Colonic mucosa (tissue), 4 donors: ENCODE measurements around the gene SUCLG2. TPM values are rescaled to one million over a fixed set of nuclear protein-coding genes. Genes with fewer than 3 reads are reported as not detected.

Experiments
- DNase-seq: peaks from one replicate; pipeline ENCODE4 v3.0.0-alpha.2; 2020
- H3K27ac ChIP-seq: fragments of 200-600 bp; one replicate; pipeline ENCODE4 v1.8.0; 2021
- H3K27me3 ChIP-seq: fragments of 200-600 bp; one replicate; pipeline ENCODE4 v1.8.0; 2021
- H3K36me3 ChIP-seq: fragments of 200-600 bp; one replicate; pipeline ENCODE4 v1.8.0; 2021
- H3K4me1 ChIP-seq: fragments of 200-600 bp; one replicate; pipeline ENCODE4 v1.8.0; 2021; ENCODE audit warnings: mild to moderate bottlenecking
- H3K4me3 ChIP-seq: fragments of 200-600 bp; one replicate; pipeline ENCODE4 v1.8.0; 2021
- H3K9ac ChIP-seq, 2 donors: one replicate each; pipeline ENCODE4 v1.7.0; 2013; ENCODE audit warnings: control low read depth in 2 of 2, low read depth in 2 of 2, low read length in 2 of 2
- H3K9me3 ChIP-seq: fragments of 200-600 bp; one replicate; pipeline ENCODE4 v1.8.0; 2021
- intact Hi-C: fragments of 100-400 bp; cut with DNase I; formaldehyde crosslinking; loops from one replicate; pipeline ENCODE4 v1.14.1; 2022
- total RNA-seq, 2 donors: library from RNA; stranded (reverse); fragmentation: NEBNext Ultra II Directional in 1 of 2; extraction: Animal tissue kit (Norgen Biotek cat#: 25700) in 1 of 2; gene quantifications; one replicate each; pipeline ENCODE4 v1.2.1, GENCODE V29; 2021
- TF ChIP-seq, protein P1 (sequence below): fragments of 200-600 bp; IDR thresholded peaks from one replicate; pipeline ENCODE4 v1.8.0; 2022; ENCODE audit warnings: antibody characterized with exemption, mild to moderate bottlenecking
- donor health status: healthy.
- donor health status: DM: no; HTN: no; CAD: no.
- donor health status: DM: no; HTN: no; CAD: no.

Gene SUCLG2
- total RNA-seq, 2 donors from 2014 or later: 114 to 219 TPM

DNA sequence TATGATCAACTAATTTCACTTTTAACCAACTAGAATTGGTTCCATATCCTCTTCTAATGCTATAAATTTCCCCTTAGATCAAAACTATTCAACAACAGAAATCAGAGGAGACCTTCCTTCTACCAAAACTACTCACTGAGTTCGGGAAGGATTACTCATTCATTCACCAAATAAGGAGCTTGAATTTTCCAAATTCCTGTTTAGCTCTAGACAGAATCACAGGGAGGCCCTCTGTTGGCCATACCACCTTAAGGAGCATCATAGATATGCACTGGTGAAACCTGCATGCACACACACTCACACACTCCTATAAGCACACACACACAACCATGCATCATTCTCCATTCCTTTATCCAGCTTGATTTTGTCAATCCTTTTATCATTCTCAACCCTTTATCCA, 49.0 kb downstream of the SUCLG2 start:
- Histone ChIP-seq H3K27ac (no peak overlapping the region), H3K27me3 (no peaks in the 10 kb centered on the region), H3K9ac (no peak overlapping the region), H3K36me3 (peaks cover 6% of the 10 kb centered on the region), H3K4me1 (no peaks in the 10 kb centered on the region), H3K9me3 (no peaks in the 10 kb centered on the region), H3K4me3 (no peak overlapping the region)
- no peak for DNase-seq
- intact Hi-C loops: loop anchor here (10.0 kb wide), 1 partner anchor 221 kb away; no protein-coding TSS in a partner anchor
- TF ChIP-seq, protein P1, sequence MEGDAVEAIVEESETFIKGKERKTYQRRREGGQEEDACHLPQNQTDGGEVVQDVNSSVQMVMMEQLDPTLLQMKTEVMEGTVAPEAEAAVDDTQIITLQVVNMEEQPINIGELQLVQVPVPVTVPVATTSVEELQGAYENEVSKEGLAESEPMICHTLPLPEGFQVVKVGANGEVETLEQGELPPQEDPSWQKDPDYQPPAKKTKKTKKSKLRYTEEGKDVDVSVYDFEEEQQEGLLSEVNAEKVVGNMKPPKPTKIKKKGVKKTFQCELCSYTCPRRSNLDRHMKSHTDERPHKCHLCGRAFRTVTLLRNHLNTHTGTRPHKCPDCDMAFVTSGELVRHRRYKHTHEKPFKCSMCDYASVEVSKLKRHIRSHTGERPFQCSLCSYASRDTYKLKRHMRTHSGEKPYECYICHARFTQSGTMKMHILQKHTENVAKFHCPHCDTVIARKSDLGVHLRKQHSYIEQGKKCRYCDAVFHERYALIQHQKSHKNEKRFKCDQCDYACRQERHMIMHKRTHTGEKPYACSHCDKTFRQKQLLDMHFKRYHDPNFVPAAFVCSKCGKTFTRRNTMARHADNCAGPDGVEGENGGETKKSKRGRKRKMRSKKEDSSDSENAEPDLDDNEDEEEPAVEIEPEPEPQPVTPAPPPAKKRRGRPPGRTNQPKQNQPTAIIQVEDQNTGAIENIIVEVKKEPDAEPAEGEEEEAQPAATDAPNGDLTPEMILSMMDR: no peak

DNA sequence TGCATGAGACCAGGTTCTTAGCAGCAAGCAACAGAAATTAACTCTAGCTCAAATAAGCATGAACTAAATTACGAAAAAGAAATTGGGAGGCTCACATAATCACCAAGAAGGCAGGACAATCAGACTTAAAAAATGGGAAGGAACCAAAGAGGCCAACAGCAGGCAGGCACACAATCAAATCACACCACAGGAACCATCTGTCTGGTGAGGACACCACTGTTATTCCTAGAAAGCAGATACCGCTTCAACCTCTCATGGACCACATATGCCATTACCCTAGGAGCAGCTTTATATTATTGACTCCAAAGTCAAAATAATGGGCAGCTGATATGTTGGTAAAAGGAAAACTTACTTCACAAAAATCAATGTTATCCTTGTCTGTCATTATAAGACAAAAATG, 51.6 kb downstream of the SUCLG2 start:
- peaks cover under 1% of the 10 kb centered on the region for H3K36me3 ChIP-seq
- intact Hi-C loops: loop anchor here (10.0 kb wide), 1 partner anchor 218 kb away; no protein-coding TSS in a partner anchor

DNA sequence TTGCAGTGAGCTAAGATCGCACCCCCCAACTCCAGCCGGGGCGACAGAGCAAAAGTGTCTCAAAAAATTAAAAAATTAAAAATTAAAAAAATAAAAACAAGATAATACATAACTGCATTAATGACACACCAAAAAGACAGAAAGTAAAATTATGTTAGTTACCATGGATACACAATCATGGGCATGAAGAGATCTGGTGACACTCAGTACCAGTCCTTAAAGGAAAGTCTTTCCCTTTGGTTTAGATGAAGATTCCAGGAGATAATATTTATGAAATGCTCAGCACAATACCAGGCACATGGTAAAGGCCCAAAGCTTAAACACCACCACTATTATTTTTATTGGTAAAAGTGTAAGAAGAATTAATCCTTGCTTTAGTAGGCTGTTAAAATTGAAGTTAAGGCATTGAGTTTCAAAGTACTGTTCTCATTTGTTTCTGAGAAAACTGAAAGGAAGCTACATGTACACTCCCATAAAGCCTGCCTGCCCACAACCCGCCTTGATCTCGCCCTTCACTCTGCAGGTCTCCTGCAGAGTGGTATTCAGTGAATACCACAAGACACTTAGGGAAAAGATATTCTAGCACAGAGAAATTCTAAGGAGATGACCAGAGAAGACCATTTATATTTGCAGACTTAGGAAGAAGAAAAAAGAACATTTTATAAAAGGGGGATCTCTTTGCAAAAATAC, 52.3 kb downstream of the SUCLG2 start:
- Histone ChIP-seq H3K9me3 (no peaks in the 10 kb centered on the region), H3K36me3 (no peaks in the 10 kb centered on the region), H3K4me1 (no peaks in the 10 kb centered on the region), H3K27me3 (no peaks in the 10 kb centered on the region), H3K27ac (no peak overlapping the region), H3K9ac (no peak overlapping the region), H3K4me3 (no peak overlapping the region)
- TF ChIP-seq, protein P1: no peak
- intact Hi-C loops: loop anchor here (10.0 kb wide), 1 partner anchor 217 kb away; no protein-coding TSS in a partner anchor
- DNase-seq: no peak

More for the DNA sequence above, 51.6 kb downstream of the SUCLG2 start:
- no peaks in the 10 kb centered on the region for H3K27me3 ChIP-seq
- no peak overlapping the region for H3K4me3 ChIP-seq
- DNase-seq: no peak
- TF ChIP-seq, protein P1: no peak
- H3K9me3 ChIP-seq: no peaks in the 10 kb centered on the region
- no peak overlapping the region for H3K9ac ChIP-seq
- H3K27ac ChIP-seq: no peak overlapping the region
- H3K4me1 ChIP-seq: no peaks in the 10 kb centered on the region

DNA sequence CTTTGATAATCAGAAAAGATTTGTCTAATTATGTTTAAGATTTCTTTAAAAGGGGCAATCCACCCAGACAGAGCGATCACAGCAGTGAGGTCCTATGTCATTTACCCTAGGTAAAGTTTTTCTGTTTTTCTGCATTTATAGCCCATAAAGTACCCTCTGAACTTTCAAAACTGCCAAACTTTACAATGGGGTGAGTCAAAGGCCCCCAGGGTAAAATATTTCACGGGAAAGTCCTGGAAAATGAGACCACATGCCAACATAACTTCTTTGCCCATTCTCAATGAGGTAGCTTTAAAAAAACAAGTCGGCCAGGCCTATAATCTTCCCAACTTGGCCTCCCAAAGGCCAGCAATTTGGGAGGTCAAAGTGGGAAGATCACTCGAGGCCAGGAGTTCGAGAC, 53.0 kb downstream of the SUCLG2 start:
- H3K27me3 ChIP-seq: no peaks in the 10 kb centered on the region
- H3K27ac ChIP-seq: no peak overlapping the region
- H3K4me1 ChIP-seq: no peaks in the 10 kb centered on the region
- no peaks in the 10 kb centered on the region for H3K36me3 ChIP-seq
- H3K9ac ChIP-seq: no peak overlapping the region
- intact Hi-C loops: loop anchor here (10.0 kb wide), 1 partner anchor 217 kb away; no protein-coding TSS in a partner anchor
- TF ChIP-seq, protein P1: no peak
- no peaks in the 10 kb centered on the region for H3K9me3 ChIP-seq
- H3K4me3 ChIP-seq: no peak overlapping the region
- no peak for DNase-seq

DNA sequence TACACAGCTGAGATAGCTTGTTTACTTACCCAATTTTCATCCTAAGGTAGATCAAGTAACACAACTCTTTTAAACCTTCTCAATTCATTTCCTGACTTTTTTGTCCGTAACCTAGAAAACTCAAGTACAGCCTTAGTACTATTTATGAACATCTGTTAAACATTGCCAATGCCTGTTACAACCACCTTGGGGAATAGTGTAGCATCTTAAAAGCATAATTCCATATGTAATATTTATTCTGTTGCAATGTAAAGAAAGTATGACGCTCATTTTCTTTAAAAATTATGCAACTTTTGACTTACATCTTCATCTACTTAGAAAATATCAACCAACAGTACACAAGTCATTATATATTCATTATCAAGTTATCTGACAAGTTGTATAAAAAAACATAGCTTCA, 54.6 kb downstream of the SUCLG2 start:
- no peak for DNase-seq
- intact Hi-C loops: loop anchor here (10.0 kb wide), 1 partner anchor 215 kb away; no protein-coding TSS in a partner anchor
- Histone ChIP-seq H3K27me3 (no peaks in the 10 kb centered on the region), H3K27ac (no peak overlapping the region), H3K9me3 (no peaks in the 10 kb centered on the region), H3K4me1 (no peaks in the 10 kb centered on the region), H3K36me3 (no peaks in the 10 kb centered on the region), H3K9ac (no peak overlapping the region), H3K4me3 (no peak overlapping the region)
- TF ChIP-seq, protein P1: no peak
